ENCODE data around the gene KCTD17.

The KCTD17 gene

DNA sequence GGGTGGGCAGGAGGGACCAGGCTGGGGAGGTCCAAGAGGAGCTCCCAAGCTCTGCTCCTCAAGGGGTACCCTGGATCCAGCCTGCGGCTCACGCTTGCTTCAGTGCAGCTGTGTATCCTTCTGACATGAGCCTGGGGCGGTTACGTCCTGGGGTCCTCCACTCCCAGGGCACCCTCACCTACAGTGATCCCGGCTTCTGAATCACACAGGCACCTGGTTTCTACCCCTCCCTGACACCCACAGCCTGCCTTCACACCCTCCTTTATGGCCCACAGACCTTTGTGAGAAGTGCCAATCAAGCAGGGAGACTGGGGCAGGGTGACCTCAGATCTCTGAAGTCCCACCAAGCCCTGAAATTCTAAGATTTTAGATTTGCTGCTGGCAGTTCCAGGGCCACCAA is 30.5 kb upstream of the KCTD17 start:
- no peak for DNase-seq

DNA sequence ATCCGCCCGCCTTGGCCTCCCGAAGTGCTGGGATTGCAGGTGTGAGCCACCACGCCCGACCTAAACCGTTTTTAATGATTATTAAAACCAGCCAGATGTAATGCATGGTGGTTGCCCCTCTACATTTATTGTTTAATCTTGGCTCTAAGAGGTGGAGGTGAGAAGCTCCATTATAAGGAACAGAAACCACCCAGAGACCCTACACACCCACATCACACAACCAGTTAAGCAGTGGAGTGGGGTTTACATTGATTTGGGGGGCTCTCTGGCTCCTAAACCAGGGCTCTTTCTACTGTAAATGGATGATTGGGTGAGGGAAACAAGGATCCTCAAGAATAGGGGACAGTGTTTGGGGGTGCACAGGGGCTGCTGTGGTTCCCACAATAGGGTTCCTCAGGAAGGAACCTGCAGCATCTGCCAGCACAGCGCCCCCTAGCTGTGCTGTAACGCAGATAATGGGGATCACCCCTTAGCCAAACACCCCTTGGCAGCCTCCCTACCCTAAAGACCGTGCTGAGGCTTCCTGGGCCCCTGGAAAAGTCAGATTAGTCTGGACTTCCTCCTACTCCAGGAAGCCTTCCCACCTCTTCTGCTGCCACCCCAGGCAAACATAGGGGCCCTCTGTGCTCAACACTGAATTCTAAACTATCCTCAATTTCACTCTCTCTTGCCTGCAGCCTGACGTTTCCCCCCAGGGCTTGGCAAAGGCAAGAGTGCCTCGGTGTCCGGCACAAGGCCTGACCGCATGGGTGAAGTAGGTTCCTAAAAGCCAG is 29.6 kb upstream of the KCTD17 start:
- DNase-seq = no peak

DNA sequence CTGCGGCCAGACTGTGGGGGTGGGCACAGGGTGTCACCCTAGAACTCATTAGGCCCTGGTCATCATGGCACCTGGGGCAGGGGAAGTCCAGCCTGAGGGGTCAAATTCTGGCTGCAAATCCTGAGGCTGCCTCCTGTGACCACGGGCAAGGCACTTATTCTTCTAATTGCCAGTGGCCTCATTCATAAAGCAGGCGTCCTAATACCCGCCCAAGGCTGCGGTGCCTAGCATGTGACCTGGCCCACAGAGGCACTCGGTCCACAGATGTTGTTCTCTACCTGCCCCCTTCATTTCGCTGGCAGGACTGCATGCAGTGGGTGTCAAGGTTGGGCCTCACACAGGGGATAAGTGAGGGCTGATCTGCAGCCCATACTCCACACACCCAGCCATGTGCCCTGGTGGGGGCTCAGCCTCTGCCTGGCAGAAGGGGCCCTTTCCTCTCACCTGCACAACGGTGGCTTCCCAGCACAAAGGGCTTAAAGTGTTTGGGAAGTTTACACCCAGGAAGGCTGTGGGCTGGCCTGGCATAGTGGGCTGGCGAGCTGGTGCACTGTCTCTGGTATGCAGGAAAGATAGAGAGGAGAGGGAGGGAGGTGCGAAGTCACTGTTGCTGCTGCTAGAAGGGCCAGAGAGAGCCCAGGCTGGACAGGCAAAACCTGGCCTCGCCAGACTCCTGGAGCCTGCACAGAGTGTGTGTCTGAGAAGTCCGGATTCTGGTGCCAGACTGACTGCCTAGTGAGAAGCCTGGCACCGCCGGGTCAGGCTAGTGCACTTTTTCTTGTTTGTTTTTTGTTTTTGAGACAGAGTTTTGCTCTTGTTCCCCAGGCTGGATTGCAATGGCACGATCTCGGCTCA is 28.8 kb upstream of the KCTD17 start:
- no peak for DNase-seq

DNA sequence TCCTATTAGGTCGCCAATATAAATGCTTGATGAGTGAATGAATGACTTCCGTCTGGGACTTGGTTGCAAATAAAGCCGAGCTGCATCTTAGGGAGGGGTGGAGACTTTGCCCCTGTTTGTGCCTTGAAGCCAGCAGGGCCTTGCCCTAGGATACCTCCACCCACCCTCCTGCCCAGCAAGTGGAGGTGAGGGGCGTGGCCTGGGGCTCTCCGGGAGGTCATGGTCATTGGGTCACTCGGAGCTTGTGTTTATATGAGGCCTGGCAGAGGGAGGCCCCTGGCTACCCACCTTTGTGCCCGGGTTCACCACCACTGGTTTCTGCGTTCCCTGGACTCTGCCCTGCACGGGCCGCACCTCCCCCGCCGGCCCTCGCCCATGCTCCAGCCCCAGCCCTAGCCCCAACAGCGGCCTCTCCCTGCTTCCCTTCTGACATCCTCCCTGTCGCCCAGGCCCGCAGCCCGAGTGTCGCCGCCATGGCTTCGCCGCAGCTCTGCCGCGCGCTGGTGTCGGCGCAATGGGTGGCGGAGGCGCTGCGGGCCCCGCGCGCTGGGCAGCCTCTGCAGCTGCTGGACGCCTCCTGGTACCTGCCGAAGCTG is 27.7 kb upstream of the KCTD17 start:
- DNase-seq = no peak

DNA sequence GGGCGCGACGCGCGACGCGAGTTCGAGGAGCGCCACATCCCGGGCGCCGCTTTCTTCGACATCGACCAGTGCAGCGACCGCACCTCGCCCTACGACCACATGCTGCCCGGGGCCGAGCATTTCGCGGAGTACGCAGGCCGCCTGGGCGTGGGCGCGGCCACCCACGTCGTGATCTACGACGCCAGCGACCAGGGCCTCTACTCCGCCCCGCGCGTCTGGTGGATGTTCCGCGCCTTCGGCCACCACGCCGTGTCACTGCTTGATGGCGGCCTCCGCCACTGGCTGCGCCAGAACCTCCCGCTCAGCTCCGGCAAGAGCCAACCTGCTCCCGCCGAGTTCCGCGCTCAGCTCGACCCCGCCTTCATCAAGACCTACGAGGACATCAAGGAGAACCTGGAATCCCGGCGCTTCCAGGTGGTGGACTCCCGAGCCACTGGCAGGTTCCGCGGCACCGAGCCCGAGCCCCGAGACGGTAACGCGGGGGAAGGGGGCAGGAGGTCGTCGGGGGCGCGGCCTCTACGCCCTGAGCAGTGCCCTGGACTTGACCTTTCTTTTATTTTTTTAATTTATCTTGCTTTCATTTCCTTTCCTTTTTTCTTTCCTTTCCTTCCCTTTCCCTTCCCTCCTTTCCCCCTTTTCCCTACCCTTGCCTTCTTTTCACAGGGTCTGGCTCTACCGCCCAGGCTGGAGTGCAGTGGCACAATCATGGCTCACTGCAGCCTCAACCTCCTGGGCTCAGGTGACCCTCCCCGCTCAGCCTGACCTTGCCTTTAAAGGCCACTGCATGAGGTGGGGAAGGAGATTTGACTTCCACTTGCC is 27.0 kb upstream of the KCTD17 start:
- DNase-seq = no peak

DNA sequence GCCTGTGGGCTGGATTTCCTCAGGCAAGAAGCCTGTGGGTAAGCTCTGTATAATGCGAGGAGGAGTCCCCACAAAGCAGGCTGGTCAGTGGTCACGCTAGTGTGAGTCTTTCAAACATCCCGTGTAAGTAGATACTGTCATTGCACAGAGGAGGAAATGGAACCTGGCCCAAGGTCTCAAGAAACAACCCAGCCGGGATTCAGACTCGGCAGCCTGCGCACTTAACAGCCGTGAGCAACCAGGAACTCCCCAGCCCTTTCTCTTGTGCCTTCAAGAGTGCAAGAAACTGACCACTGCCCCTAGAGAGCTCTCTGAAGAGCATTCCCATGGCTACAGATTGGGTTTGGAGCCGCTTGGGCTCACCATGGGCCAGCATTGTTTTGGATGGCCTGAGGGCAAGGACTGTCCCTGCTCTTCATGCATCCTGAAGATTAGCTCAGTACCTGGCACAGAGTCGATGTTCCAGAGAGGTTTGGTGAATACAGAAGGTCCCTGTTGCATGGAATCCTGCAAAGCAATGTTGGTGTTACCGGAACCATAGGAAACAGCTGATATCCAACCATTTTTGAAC is 26.0 kb upstream of the KCTD17 start:
- DNase-seq = no peak

DNA sequence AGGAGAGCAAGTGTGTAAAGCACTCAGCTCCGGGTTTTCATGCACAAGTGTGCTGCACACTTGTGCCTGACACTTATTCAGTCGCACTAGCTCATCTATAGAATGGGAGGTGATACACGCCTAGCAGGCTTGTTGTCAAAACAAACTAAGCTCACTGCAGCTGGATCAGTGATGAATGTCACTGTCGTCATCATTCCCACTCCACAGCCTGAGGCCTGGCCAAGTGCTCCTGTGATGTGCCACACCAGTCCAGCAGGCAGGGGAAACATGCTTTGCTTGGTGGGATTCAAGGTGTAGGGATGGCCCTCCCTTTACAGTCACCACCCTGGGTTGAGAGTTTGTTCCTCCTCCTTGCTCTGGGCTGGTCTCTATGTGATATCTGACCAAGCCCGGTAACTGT is 25.2 kb upstream of the KCTD17 start:
- DNase-seq = no peak

DNA sequence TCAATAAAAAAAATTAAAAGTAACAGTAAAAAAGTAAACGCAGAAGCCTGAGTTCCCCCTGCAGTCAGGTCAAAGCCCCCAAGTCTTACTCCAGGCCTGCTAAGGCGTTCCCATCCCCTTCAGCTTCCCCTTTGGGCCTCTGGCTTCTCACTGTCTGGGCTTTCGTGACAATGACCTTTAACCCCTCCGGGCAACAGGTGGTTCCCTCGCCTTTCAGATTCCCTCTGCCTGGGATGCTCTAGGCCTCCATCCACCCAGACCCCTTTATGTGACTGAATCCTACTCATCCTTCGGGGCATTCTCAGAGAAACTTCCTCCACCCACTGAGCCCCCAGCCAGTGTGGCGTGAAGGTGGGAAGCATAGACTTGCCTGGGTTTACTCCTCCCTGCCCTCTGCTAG is 24.0 kb upstream of the KCTD17 start:
- no peak for DNase-seq

DNA sequence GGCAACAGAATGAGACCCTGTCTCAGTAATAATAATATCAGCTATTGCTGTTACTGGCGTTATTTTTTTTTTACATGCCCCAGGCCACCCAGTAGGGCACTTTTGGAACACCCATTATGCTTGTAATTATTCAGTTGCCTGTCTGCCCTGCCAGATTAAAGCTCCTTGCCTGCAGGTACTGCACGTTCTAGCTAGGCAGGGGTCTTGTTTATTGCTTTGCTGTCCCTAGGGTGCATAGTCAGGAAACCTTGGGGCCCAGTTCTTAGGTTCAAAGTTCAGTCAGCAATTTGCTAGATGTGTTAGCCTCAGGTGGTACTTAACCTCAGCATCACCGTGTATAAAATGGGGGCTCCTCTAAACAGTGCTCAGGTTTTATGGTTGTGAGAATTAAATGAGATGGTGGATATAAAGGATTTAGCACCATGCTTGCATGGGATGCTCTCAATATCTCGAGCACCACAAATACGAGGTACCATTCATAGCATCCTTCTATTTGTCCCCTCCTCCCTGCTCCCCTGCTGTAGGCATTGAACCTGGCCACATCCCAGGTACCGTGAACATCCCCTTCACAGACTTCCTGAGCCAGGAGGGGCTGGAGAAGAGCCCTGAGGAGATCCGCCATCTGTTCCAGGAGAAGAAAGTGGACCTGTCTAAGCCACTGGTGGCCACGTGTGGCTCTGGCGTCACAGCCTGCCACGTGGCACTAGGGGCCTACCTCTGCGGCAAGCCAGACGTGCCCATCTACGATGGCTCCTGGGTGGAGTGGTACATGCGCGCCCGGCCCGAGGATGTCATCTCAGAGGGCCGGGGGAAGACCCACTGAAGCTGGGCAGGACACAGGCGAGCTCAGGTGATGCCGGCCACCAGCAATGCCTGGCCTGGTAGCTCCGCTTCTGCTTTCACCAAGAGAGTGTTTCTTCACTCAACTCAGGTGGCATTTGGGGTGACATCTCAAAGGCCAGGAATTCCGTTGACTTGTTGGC is 22.6 kb upstream of the KCTD17 start:
- no peak for DNase-seq

DNA sequence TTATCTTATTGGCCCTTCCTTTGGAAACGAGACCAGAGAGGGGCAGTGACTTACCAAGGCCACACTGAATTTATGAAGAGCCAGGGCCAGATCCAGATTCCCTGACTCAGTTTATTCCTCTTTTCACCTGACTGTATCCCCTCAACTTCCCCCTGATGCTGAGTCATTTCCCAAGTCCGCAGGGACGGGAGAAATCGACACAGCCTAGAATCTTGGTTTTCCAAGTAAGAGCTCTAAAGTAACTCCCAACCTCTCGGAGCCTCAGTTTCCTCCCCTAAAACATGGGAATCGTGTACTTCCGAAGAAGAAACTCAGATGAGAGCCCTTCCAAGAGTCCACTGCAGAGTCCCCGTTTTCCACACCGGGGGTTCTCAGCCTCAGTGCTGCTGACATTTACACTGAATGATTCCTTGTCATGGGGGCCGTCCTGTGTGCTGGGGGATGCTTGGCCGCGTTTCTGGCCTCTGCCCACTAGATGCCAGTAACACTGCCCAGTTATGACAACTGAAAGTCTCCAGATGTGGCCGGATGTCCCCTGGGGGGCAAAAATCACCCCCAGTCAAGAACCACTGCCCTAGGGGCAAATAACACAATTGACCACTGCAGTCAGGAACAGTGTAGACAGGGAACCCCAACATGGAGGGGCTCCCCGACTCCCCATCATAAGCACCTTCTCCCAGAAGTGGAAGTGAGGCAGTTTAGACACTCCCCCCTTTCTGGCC is 20.8 kb upstream of the KCTD17 start:
- DNase-seq = no peak

DNA sequence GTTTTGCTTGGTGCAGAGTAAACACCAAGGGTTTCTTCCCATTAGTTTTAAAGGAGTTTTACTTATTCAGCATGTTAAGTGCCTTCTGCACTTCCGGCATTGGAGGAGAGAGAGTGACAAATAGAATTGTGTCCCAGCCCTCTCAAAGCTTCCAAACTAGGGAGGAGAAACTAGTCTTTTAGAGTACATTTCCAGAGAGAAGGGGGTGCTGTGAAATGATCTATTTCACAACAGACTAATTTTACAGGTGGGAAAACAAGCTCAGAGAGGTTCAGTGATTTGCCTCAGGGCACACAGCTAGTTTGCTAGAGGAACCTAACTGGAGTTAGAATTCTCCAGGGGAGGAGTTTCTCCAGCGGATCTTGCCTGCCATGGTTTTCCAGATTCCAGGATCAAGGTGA is 19.4 kb upstream of the KCTD17 start:
- no peak for DNase-seq

DNA sequence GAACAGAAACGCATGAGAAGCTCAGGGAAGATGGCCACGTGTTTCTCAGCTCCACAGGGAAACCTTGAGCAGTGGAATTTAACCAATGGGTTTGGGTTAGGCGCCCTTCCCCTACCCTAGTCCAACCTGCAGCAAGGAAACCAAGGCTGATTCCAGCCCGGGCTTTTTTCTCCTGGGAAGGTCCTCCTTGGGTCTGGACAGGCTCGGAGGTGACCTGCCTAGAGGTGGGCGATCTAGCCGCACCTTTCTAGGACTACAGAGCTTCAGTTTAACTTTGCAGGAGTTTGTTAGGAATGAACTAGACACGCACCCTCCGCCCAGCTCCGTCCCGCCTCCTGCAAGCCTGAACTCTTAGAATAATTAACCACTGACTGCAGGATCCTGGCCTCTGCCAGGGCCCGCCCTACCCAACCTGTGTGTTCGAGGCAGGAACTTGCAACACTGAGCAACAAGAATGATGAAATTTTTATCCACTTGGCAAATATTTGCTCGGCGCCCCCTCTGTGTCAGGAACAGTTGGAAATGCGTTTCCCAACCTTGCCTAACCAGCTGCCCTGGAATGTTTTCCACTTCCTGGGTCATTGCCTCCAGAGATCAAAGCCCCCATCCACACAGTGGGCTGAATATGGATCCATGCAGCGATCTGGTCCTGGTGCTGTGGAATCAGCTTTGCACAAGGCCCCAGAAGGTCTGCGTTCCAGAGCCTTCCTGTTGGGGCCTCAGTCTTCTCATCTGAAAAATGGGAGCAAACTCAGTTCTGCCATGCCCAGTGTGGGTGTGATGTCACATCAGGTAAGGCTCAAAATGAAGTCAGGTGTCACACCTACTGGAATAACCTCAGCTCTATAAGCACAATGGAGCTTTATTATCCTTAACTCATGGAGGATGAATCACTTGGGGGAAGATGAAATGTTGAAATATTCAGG is 18.7 kb upstream of the KCTD17 start:
- no peak for DNase-seq

DNA sequence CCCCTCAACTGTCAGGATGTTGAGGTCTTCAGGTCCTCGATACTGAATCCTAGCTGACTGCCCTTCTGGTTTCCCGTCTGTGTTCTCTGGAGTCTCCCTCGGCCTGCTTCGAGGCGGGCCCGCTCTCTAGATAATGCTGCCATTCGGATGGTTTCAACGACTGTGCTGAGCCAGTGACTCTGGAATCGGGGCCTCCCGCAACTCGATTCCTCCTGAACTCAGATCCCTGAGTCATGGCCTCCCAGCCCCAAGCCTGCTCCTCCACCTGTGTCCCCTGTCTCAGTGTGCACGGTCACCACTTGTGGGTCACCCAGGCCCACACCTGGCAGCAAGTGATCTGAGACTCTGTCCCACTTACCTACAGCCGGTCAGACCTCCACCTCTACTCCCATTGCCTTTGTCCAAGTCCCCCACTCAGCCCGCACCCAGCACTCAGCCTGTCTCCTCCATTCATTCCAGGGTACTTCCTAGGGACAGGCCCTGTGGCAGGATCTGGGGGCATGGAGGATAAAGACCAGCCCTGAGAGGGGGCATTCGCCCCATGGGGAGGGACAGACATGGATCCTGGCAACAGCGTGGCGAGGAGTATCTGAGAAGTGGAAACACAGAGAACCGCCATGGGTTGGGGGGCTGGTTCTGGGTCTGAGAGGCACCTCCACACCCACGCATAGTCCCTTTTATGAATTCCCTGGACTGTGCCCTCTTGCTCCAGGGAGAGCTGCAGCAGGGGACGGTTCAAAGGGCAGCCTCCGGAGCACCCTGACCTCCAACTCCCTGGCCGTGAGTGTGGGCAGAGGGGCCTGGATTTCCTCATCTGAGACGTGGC is 17.7 kb upstream of the KCTD17 start:
- DNase-seq = no peak

DNA sequence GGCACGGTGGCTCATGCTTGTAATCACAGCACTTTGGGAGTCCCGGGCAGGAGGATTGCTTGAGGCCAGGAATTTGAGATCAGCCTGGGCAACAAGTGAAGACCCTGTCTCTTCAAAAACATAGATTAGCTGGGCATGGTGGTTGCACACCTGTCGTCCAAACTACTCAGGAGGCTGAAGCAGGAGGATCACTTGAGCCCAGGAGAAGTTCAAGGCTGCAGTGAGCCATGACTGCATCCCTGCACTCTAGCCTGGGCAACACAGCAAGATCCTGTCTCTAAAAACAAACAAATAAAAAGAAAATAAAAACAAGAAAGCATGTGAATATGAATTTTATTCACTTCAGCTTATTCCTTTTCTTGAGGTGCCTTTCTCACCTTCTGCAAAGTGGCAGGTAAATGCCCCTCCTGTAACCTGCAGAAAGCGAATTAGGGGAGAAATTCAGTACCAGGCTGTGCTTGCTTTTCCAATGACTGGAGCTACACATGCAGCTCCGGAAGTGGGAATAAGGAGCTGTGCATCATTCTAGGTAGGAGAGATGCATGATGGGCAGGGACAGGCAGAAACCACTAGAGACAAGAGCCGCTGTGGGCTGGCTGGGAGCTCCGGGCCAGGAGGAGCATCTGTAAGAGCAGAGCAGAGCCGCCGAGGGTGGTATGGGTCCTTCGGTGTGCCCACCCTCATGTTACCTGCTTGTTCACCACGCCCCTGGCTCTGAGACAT is 14.7 kb upstream of the KCTD17 start:
- DNase-seq = no peak

DNA sequence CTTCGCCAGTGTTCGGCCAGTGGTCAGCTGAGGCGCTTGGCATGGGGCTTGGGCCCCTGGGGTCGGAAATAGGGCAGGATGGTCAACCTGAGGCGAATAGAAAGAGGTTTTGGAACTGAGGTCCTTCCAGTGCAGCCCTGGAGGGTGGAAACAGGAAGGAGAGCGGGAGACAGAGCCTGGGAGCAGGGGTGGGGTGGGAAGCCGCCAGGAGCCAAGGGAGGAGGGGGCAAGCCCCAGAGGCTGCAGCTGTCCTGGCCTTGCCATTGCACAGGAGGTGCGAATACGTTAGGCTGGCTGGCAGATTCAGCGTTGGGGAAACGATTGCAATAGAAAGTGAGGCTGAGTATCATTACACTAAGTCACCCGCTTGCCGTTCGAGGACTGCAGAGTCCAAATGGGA is 13.9 kb upstream of the KCTD17 start:
- DNase-seq = no peak

DNA sequence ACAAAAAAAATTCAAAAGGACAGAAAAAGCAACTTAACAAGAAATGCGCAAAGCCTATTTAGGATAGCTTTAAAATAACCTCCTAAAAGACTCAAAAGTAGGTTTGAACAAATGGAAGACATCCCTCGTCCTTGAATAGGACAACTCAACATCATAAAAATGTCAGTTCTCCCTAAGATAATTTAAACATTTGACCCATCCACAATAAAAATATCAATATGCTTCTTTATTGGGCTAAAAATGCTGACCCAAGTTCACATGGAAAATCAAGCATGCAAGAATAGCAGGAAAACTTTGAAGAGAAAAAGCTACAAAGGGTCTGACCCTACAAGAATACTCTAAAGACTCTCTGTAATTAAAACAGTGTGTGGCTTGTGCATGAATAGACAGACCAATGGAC is 12.1 kb upstream of the KCTD17 start:
- no peak for DNase-seq

DNA sequence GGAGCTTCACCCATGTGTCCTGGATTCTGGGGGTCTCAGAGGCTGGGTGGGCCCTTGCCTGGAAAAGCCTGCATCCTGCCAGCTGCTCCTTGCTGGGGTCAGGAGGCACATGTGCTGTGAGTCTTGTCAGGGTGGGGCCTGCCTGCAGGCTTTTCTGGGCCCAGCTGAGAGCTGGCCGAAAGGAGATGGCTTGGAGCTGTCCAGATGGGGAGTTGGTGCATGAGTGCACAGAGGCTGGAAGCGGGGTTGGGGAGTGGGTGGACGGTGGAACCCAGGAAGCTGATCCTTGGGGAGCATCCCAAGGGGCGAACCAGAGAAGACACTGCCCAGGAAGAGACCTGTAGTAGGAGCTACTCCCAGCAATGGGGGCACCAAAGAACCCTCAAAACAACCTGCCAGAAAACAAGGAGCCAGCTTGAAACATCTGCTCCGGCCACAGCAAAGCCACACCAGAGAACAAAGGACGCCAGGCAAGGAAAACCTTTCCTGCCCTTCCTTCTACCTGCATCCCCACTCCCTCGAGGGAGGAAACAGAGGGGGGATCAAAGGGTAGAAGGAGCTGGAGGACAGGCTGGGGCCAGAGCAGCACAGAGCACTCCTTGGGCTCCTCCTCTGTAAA is 8.2 kb upstream of the KCTD17 start:
- DNase-seq = no peak

Measured in SHP77 treated with DMSO at 0.1 percent for 48 hours (cell line).